ENCODE measurements around the gene ZCCHC17. TPM values are rescaled to one million over a fixed set of nuclear protein-coding genes. Genes with fewer than 3 reads are reported as not detected.
"Not testable (repeated sequence)": the region's sequence is repeated elsewhere in the genome, so short reads cannot be mapped to it uniquely, and the experiment has no call there.

The ZCCHC17 gene, protein sequence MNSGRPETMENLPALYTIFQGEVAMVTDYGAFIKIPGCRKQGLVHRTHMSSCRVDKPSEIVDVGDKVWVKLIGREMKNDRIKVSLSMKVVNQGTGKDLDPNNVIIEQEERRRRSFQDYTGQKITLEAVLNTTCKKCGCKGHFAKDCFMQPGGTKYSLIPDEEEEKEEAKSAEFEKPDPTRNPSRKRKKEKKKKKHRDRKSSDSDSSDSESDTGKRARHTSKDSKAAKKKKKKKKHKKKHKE
- total RNA-seq = 10 to 100 TPM; 15.1 to 31.1 TPM

- DNase-seq (ENCODE audit: low spot score in 2 of 2) (peak; percentile 87 to 93), ATAC-seq (peak; percentile 98)
- no peak within 1 kb of the TSS for H3K27ac Mint-ChIP-seq
Measured at GRCh38 chr1:31296486-31297276, at the start of gene ZCCHC17, which contains the start of gene SNRNP40. TSS of gene ZCCHC17 (plus strand) at chr1:31297032. CDS start at chr1:31310099, 13,067 bp downstream. TSS of gene SNRNP40 (minus strand) at chr1:31296788. CDS start at chr1:31296751, 37 bp downstream.

DNA sequence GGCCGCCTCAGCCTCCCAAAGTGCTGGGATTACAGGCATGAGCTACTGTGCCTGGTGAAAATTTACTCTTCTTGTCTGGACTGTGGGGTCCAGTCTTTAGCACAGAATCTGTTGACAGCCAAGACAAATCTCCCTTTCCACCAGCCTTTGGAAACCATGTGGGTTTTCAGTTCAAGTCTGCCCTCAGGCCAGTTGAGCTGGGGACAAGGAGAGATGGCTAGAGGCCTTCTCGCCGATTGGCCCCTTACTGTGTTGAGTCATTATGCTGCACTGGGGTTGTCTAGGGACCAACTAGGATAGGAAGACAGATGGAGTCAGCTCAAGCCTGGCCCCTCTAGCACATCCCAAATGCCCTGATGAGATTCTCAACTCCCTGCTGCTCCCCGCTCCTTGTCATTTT is 48.6 kb upstream of the ZCCHC17 start:
- Mint-ChIP-seq H3K27ac (peak overlapping the region in 1 of 2 donors; percentile 28), H3K36me3 (no peaks in the 10 kb centered on the region), H3K9me3 (no peaks in the 10 kb centered on the region)
- no peak for DNase-seq (ENCODE audit: low spot score in 2 of 2)
- no peak for ATAC-seq

More at GRCh38 chr1:31296486-31297276, at the start of gene ZCCHC17, which contains the start of gene SNRNP40:
- Mint-ChIP-seq H3K36me3 (peaks cover 10 to 14% of the 10 kb centered on the region in 2 donors), H3K9me3 (no peaks in the 10 kb centered on the region)

GRCh38 chr1:31249854-31250253 is 47.0 kb upstream of the ZCCHC17 start:
- no peak for DNase-seq (ENCODE audit: low spot score in 2 of 2)
- H3K9me3 Mint-ChIP-seq = no peaks in the 10 kb centered on the region
- ATAC-seq = no peak
- H3K27ac Mint-ChIP-seq = no peak overlapping the region
- no peaks in the 10 kb centered on the region for H3K36me3 Mint-ChIP-seq

DNA sequence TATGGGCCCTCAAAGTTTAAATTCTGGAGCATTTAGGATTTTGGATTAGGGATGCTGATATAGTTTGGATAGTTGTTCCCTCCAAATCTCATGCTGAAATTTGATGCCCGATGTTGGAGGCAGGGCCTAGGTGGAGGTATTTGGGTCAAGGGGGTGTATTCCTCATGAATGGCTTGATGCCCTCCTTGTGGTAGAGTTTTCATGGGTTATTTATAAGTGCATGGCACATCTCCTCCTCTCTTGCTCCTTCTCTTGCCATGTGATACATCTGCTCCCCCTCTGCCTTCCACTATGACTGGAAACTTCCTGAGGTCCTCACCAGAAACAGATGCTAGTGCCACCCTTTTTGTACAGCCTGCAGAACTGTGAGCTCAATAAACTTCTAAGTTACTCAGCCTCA is 39.6 kb upstream of the ZCCHC17 start:
- no peak for DNase-seq (ENCODE audit: low spot score in 2 of 2)
- ATAC-seq = no peak
- peak overlapping the region in 1 of 2 donors; percentile 85 for H3K27ac Mint-ChIP-seq
- peaks cover 12 to 18% of the 10 kb centered on the region in 2 donors for H3K36me3 Mint-ChIP-seq
- H3K9me3 Mint-ChIP-seq = no peaks in the 10 kb centered on the region

GRCh38 chr1:31258581-31258980 is 38.3 kb upstream of the ZCCHC17 start:
- no peak for ATAC-seq
- H3K9me3 Mint-ChIP-seq = no peaks in the 10 kb centered on the region
- H3K36me3 Mint-ChIP-seq = peaks cover 12 to 18% of the 10 kb centered on the region in 2 donors
- H3K27ac Mint-ChIP-seq = no peak overlapping the region
- DNase-seq (ENCODE audit: low spot score in 2 of 2) = no peak

DNA sequence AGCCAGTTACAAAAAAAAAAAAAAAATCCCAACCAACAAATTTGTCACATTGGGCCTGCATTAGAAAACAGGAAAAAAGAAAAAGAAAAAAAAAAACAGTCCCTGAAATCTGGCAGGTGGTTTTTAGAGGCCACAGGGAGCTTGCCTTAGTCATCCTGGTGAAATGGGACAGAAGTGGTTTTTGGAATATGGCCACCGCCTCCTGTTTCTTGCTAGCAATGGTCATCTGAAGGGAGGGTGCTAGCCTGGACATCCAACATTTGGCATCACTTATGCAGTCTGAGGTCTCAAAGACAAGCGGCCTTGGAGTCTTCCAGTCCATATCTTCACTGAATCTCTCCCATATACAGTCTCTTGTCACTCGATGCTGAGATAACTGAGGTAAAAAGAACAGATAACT is 37.1 kb upstream of the ZCCHC17 start:
- Mint-ChIP-seq H3K27ac (no peak overlapping the region), H3K36me3 (peaks cover 12 to 18% of the 10 kb centered on the region in 2 donors), H3K9me3 (no peaks in the 10 kb centered on the region)
- ATAC-seq = no peak
- no peak for DNase-seq (ENCODE audit: low spot score in 2 of 2)

- Mint-ChIP-seq H3K27ac (no peak overlapping the region), H3K36me3 (peaks cover 12 to 18% of the 10 kb centered on the region in 2 donors), H3K9me3 (no peaks in the 10 kb centered on the region)
- ATAC-seq (no peak), DNase-seq (ENCODE audit: low spot score in 2 of 2) (no peak)
Measured at GRCh38 chr1:31261916-31262315, 34.9 kb upstream of the ZCCHC17 start.

DNA sequence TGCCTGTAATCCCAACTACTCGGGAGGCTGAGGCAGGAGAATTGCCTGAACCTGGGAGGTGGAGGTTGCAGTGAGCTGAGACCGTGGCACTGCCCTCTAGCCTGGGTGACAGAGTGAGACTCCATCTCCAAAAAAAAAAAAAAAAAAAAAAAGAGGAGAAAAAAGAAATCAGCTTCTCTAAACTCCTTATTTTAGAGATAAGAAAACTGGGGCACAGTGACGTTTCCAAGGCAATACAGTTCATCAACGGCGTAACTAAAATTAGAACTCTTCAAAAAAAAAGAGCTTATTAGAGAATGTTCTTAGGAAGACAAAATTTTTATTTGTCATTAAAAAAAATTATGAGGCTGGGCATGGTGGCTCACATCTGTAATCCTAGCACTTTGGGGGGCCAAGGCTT is 34.4 kb upstream of the ZCCHC17 start:
- DNase-seq (ENCODE audit: low spot score in 2 of 2); ATAC-seq; H3K9me3 Mint-ChIP-seq; H3K27ac Mint-ChIP-seq: not testable (repeated sequence)
- peaks cover 12 to 18% of the 10 kb centered on the region in 2 donors for H3K36me3 Mint-ChIP-seq

- ATAC-seq (no peak), DNase-seq (ENCODE audit: low spot score in 2 of 2) (no peak)
- H3K36me3 Mint-ChIP-seq = peaks cover 9 to 11% of the 10 kb centered on the region in 2 donors
- no peak overlapping the region for H3K27ac Mint-ChIP-seq
- no peaks in the 10 kb centered on the region for H3K9me3 Mint-ChIP-seq
Measured at GRCh38 chr1:31263408-31263807, 33.4 kb upstream of the ZCCHC17 start.

DNA sequence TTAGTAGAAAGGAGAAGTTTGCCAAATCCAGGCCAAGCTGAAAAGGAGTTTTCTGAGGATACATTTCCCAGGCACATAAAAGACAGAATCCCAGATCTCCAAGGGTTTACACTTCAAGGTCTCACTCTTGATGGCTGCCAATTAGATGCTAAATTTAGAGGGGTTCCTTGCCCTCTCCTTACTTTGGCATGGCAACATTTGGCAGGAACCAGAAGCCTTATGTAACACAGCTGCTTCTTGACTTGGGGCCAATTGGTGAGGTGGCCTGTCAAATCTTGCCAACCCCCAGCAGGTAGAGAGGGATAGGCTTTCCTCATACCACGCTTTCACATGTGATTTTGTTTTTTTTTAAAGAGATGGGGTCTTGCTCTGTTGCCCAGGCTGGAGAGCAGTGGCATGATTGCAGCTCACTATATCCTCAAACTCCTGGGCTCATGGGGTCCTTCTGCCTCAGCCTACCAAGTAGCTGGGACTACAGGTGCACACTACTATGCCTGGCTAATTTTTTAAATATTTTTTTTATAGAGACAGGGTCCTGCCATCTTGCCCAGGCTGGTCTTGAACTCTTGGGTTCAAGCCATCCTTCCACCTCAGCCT is 31.9 kb upstream of the ZCCHC17 start:
- H3K9me3 Mint-ChIP-seq = no peaks in the 10 kb centered on the region
- H3K27ac Mint-ChIP-seq = peak overlapping the region in 1 of 2 donors; percentile 27
- ATAC-seq = no peak
- no peak for DNase-seq (ENCODE audit: low spot score in 2 of 2)
- H3K36me3 Mint-ChIP-seq = peaks cover 5 to 7% of the 10 kb centered on the region in 2 donors

DNA sequence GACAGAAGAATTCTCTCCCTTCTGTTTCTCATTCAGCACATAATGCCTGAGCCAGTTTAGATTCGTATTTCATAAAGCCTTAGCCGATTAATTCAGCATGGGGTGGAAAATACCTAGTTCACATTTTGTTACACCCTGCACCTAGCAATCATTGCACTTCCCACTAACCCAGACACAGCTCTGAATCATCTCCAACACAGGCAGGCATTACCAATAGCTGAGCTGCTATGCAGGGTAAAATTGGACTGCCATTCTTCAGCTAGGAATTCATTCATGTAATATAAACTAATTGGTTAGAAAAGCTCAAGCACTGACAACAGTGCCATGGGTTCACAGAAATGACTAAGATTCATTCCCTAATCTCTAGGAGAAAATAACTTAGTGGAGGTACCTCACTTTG is 30.3 kb upstream of the ZCCHC17 start:
- Mint-ChIP-seq H3K27ac (no peak overlapping the region), H3K36me3 (peaks cover 5 to 13% of the 10 kb centered on the region in 2 donors)
- DNase-seq (ENCODE audit: low spot score in 2 of 2) = no peak

DNA sequence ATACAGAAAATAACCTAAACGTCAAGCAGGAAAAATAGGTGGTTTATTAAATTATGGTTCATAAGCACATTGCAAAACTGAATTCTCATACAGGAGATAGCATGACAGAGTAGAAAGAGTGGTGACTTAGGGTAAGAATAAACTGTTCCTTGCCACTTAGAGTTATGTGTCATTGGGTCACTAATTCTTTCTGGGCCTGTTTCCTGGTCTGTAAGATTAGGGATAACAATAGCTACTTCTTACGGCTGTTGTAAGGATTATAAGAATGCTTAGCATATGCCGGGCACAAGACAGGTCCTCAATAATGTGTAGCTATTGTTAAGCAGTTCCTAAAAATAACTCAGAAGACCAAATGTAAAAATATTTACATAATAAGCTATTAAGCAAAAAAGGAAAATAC is 24.5 kb upstream of the ZCCHC17 start:
- ATAC-seq (no peak), DNase-seq (ENCODE audit: low spot score in 2 of 2) (no peak)
- Mint-ChIP-seq H3K9me3 (no peaks in the 10 kb centered on the region), H3K36me3 (peaks cover 4 to 23% of the 10 kb centered on the region in 2 donors), H3K27ac (no peak overlapping the region)

More for the DNA sequence above, 30.3 kb upstream of the ZCCHC17 start:
- H3K9me3 Mint-ChIP-seq = no peaks in the 10 kb centered on the region
- ATAC-seq = no peak

DNA sequence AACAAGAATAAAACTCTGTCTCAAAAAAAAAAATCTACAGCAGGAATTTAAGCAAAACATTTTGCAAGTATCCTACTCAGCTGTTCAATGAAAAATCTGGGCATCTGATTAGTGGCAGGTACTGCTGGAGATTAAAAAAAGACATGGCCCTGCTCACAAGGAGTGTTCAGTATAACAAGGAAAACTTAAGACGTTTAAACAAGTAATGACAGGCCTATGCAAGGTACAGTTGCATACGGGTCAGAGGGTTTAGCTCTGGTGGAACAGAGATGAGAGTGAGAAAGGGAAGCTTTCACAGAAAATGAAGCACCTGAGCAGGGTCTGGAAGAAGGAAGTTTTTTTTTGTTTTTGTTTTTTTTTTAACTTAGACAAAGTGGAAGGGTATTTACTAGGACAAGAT is 23.2 kb upstream of the ZCCHC17 start:
- peaks cover 14 to 25% of the 10 kb centered on the region in 2 donors for H3K36me3 Mint-ChIP-seq
- ATAC-seq (no peak), DNase-seq (ENCODE audit: low spot score in 2 of 2) (no peak)
- H3K9me3 Mint-ChIP-seq = no peaks in the 10 kb centered on the region
- H3K27ac Mint-ChIP-seq = peak overlapping the region in 1 of 2 donors; percentile 48

DNA sequence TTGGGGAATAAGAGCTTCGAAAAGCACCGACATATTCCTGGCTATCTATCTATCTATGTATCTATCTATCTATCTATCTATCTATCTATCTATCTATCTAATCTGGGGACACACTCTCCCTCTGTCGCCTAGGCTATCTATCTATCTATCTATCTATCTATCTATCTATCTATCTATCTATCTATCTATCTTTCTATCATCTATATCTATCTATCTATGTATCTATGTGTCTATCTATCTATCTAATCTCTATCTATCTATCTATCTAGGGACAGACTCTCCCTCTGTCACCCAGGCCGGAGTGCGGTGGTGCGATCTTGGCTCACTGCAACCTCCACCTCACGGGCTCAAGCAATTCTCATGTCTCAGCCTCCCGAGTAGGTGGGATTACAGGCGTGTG is 14.4 kb upstream of the ZCCHC17 start:
- not testable (repeated sequence) for ATAC-seq; DNase-seq (ENCODE audit: low spot score in 2 of 2); H3K9me3 Mint-ChIP-seq
- Mint-ChIP-seq H3K27ac (peak overlapping the region in 1 of 2 donors; percentile 58), H3K36me3 (peaks cover 11 to 13% of the 10 kb centered on the region in 2 donors)

- not testable (repeated sequence) for DNase-seq (ENCODE audit: low spot score in 2 of 2); H3K27ac Mint-ChIP-seq
- H3K36me3 Mint-ChIP-seq = peaks cover 7 to 14% of the 10 kb centered on the region in 2 donors
Measured at GRCh38 chr1:31287791-31288190, 9.0 kb upstream of the ZCCHC17 start.

GRCh38 chr1:31289021-31289420 is 7.8 kb upstream of the ZCCHC17 start:
- no peak for DNase-seq (ENCODE audit: low spot score in 2 of 2)
- H3K9me3 Mint-ChIP-seq = no peaks in the 10 kb centered on the region
- no peak for ATAC-seq
- H3K27ac Mint-ChIP-seq = no peak overlapping the region
- peaks cover 14 to 18% of the 10 kb centered on the region in 2 donors for H3K36me3 Mint-ChIP-seq

More at GRCh38 chr1:31287791-31288190, 9.0 kb upstream of the ZCCHC17 start:
- not testable (repeated sequence) for H3K9me3 Mint-ChIP-seq, ATAC-seq

Data from activated naive CD4-positive, alpha-beta T cell treated with anti-CD3 and anti-CD28 coated beads, Interleukin-2, amount 50 U/mL, for 72 hours (primary cell).